K562 (cell line): ENCODE data around the gene ZNF440. TPM values are rescaled to one million over a fixed set of nuclear protein-coding genes. Genes with fewer than 3 reads are reported as not detected.
A peak's percentile ranks its signal among the peaks of the same experiment; 100 is the strongest.

Source experiments
- ATAC-seq: fragments of 200-7000 bp; cut with Tn5 transposase; 3 replicates; pipeline ENCODE4 v1.9.1; 2020; ENCODE audit warnings: moderate library complexity
- BruUV-seq: library from RNA; stranded (reverse); fragments of 400-500 nt; replicated peaks from 2 replicates; lab custom pipeline; 2021; lab: Mats Ljungman, UMichigan
- CTCF ChIA-PET: fragments of 300-600 bp; formaldehyde crosslinking; extraction: SDS; loops from one replicate; lab custom pipeline; 2021; ENCODE audit warnings: low intra/inter-chr PET ratio; lab: Yijun Ruan, JAX
- POLR2A ChIA-PET: fragments of 300-600, 350-650 bp; sonication (Branson Sonifier 250); formaldehyde crosslinking; extraction: SDS; loops from one replicate; lab custom pipeline; 2021; ENCODE audit warnings: antibody characterized with exemption, inconsistent platforms; lab: Yijun Ruan, JAX
- DNase-seq, 4 experiments: peaks; one replicate each; pipeline versions ENCODE4 v3.0.0 to v3.0.0-alpha.2; 2011 to 2018; ENCODE audit warnings: low spot score in 3 of 4, mixed read lengths in 3 of 4; ENCODE audit errors: extremely low read depth in 1 of 4
- FAIRE-seq: peaks from 2 replicates; lab custom pipeline; 2011; peaks lifted over from hg19 to GRCh38; lab: Jason Lieb, UNC
- H2AFZ ChIP-seq: 2 replicates; pipeline ENCODE4 v1.6.0; 2011; ENCODE audit warnings: low read depth, low read length, control low read depth, inconsistent platforms
- H3K27ac ChIP-seq: fragments of 200-600 bp; 3 replicates; pipeline ENCODE4 v1.8.0; 2011; ENCODE audit warnings: low read depth, mild to moderate bottlenecking, control low read depth, inconsistent platforms, low read length, moderate library complexity, mixed read lengths; ENCODE audit errors: extremely low read depth
- H3K27me3 ChIP-seq, 2 experiments: fragments of 300-600 bp in 1 of 2; 2 replicates in 1 of 2; 3 replicates in 1 of 2; pipeline versions ENCODE4 v1.6.0 to v1.8.0; 2011; ENCODE audit warnings: inconsistent platforms in 2 of 2, low read length in 2 of 2, mild to moderate bottlenecking in 1 of 2, mixed read lengths in 1 of 2, moderate library complexity in 1 of 2; ENCODE audit not compliant: control insufficient read depth in 2 of 2, insufficient read depth in 2 of 2
- H3K36me3 ChIP-seq: fragments of 300-600 bp; 3 replicates; pipeline ENCODE4 v1.8.0; 2011; ENCODE audit warnings: mild to moderate bottlenecking, low read length, inconsistent platforms; ENCODE audit not compliant: control insufficient read depth, insufficient read depth
- H3K4me1 ChIP-seq, 2 experiments: fragments of 200-600 bp in 1 of 2; replicated peaks in 1 of 2; 2 replicates in 1 of 2; 3 replicates in 1 of 2; pipeline versions ENCODE4 v1.5.1 to v1.8.0; 2011; ENCODE audit warnings: inconsistent platforms in 2 of 2, low read length in 2 of 2, mild to moderate bottlenecking in 1 of 2, mixed read lengths in 1 of 2, moderate library complexity in 1 of 2; ENCODE audit not compliant: control insufficient read depth in 2 of 2, insufficient read depth in 2 of 2
- H3K4me2 ChIP-seq: 2 replicates; pipeline ENCODE4 v1.6.1; 2011; ENCODE audit warnings: low read length, control low read depth, inconsistent platforms, mixed read lengths; ENCODE audit not compliant: insufficient read depth
- H3K4me3 ChIP-seq: fragments of 200-600 bp; sonication (generic), shearing (Covaris generic); 2 replicates; pipeline ENCODE4 v1.5.1; 2016; ENCODE audit warnings: control low read depth, inconsistent platforms
- H3K79me2 ChIP-seq: fragments of 200-600 bp; 3 replicates; pipeline ENCODE4 v1.8.0; 2011; ENCODE audit warnings: low read length, inconsistent platforms; ENCODE audit not compliant: control insufficient read depth, insufficient read depth
- H3K9ac ChIP-seq, 2 experiments: 2 replicates each; pipeline versions ENCODE4 v1.6.0 to v1.6.1; 2011; ENCODE audit warnings: low read depth in 2 of 2, low read length in 2 of 2, control low read depth in 1 of 2, inconsistent platforms in 1 of 2, mild to moderate bottlenecking in 1 of 2, mixed read lengths in 1 of 2; ENCODE audit not compliant: insufficient read depth in 1 of 2
- H3K9me1 ChIP-seq: one replicate; pipeline ENCODE4 v1.6.0; 2011; ENCODE audit warnings: inconsistent platforms, mild to moderate bottlenecking, low read length, moderate library complexity; ENCODE audit not compliant: control insufficient read depth, insufficient read depth
- H3K9me3 ChIP-seq: replicated peaks from 2 replicates; pipeline ENCODE4 v1.5.1; 2011; ENCODE audit warnings: low read depth, low read length, inconsistent platforms; ENCODE audit not compliant: control insufficient read depth, insufficient read depth
- H4K20me1 ChIP-seq: replicated peaks from 2 replicates; pipeline ENCODE4 v1.6.1; 2011; ENCODE audit warnings: low read length, inconsistent platforms, mixed read lengths; ENCODE audit not compliant: control insufficient read depth, insufficient read depth
- CBX2 ChIP-seq: fragments of 200-600 bp; sonication (generic); IDR thresholded peaks from one replicate; pipeline ENCODE4 v1.6.1; 2012; ENCODE audit warnings: mild to moderate bottlenecking, low read length, inconsistent platforms; ENCODE audit not compliant: insufficient read depth, poor library complexity, severe bottlenecking
- DDX20 ChIP-seq: fragments of 450-650 bp; IDR thresholded peaks from 2 replicates; pipeline ENCODE4 v1.6.1; 2016; ENCODE audit warnings: missing genetic modification characterization, low read depth, mild to moderate bottlenecking, missing compliant biosample characterization, moderate library complexity
- HMGN3 ChIP-seq: IDR thresholded peaks from 2 replicates; pipeline ENCODE4 v1.6.1; 2011; ENCODE audit warnings: borderline replicate concordance, low read depth, mild to moderate bottlenecking, mixed read lengths, low read length; ENCODE audit not compliant: insufficient read length; ENCODE audit errors: extremely low read depth
- HOXB6 ChIP-seq: fragments of 250-450 bp; sonication (Bioruptor Pico); IDR thresholded peaks from 2 replicates; pipeline ENCODE4 v1.5.1; 2022; ENCODE audit warnings: mild to moderate bottlenecking, borderline replicate concordance
- KAT7 ChIP-seq: sonication (generic); formaldehyde crosslinking; IDR thresholded peaks from 2 replicates; pipeline ENCODE4 v1.8.0; 2022; ENCODE audit warnings: missing genetic modification reagents, mild to moderate bottlenecking, borderline replicate concordance
- MAFF ChIP-seq: IDR thresholded peaks from 2 replicates; pipeline ENCODE4 v1.6.1; 2012; ENCODE audit warnings: low read length, improper control_type of control experiment
- NFATC3 ChIP-seq: fragments of 450-650 bp; IDR thresholded peaks from 2 replicates; pipeline ENCODE4 v1.6.1; 2017; ENCODE audit warnings: mild to moderate bottlenecking
- RBBP5 ChIP-seq: fragments of 200-600 bp; sonication (generic); IDR thresholded peaks from 2 replicates; pipeline ENCODE4 v1.6.1; 2012; ENCODE audit warnings: borderline replicate concordance, mild to moderate bottlenecking, low read length, control low read depth, inconsistent platforms; ENCODE audit not compliant: insufficient read depth, poor library complexity, severe bottlenecking
- SMAD1 ChIP-seq: fragments of 150-350 bp; IDR thresholded peaks from 2 replicates; pipeline ENCODE4 v1.6.1; 2014; ENCODE audit warnings: low read length, low read depth; ENCODE audit not compliant: partially characterized antibody
- SOX6 ChIP-seq: fragments of 450-650 bp; IDR thresholded peaks from 2 replicates; pipeline ENCODE4 v1.6.1; 2014; ENCODE audit warnings: mild to moderate bottlenecking
- ZC3H8 ChIP-seq: fragments of 450-650 bp; IDR thresholded peaks from 2 replicates; pipeline ENCODE4 v1.6.1; 2017
- ZNF175 ChIP-seq: fragments of 200-800 bp; sonication (Bioruptor generic); IDR thresholded peaks from 2 replicates; pipeline ENCODE4 v1.6.1; 2016; ENCODE audit warnings: low read depth, mild to moderate bottlenecking, missing genetic modification characterization, missing compliant biosample characterization
- ZNF316 ChIP-seq: fragments of 450-650 bp; IDR thresholded peaks from 2 replicates; pipeline ENCODE4 v1.6.1; 2016
- ZNF512 ChIP-seq: IDR thresholded peaks from 2 replicates; pipeline ENCODE4 v1.6.1; 2016; ENCODE audit warnings: missing genetic modification characterization, missing compliant biosample characterization
- ZNF57 ChIP-seq: fragments of 450-650 bp; formaldehyde crosslinking; IDR thresholded peaks from 2 replicates; pipeline ENCODE4 v1.4.0; 2020; ENCODE audit warnings: mild to moderate bottlenecking, moderate library complexity
- ZNF830 ChIP-seq: fragments of 250-450 bp; sonication (Bioruptor Pico); IDR thresholded peaks from 2 replicates; pipeline ENCODE4 v1.5.0; 2021; ENCODE audit warnings: mild to moderate bottlenecking
- WGBS: fragments of 100-300 bp; shearing (Covaris generic); methylation state at CpG from one replicate; pipeline ENCODE4 v1.1.6; 2016; ENCODE audit warnings: low coverage, mixed read lengths; ENCODE audit not compliant: insufficient coverage; ENCODE audit errors: missing lambda C conversion rate; 5-methylcytosine and 5-hydroxymethylcytosine counted together
- in situ Hi-C: fragments of 300-500 bp; cut with MboI; formaldehyde crosslinking; loops from 4 replicates; pipeline ENCODE4 v1.15.0; 2018; ENCODE audit warnings: inconsistent platforms, mixed read lengths
- intact Hi-C: fragments of 100-400 bp; cut with micrococcal nuclease; formaldehyde crosslinking; loops from 2 replicates; pipeline ENCODE4 v1.14.2; 2022
- polyA plus RNA-seq, 8 experiments: library from polyadenylated mRNA; depleted of rRNA in 4 of 8; stranded (reverse) in 5 of 8; unstranded in 3 of 8; fragments of >200 nt; fragmentation: Nextera tagmentation in 2 of 8; fragmentation: Illumina TruSeq in 1 of 8; extraction: Ambion mirVana in 2 of 8; extraction: Trizol in 1 of 8; gene quantifications; 2 replicates each; pipeline versions ENCODE4 v1.2.1 to v1.2.3, GENCODE V29; 2011 to 2014; ENCODE audit warnings: inconsistent platforms in 1 of 8, missing spikeins in 1 of 8
- total RNA-seq, 7 experiments: library from RNA; depleted of rRNA in 6 of 7; stranded (reverse); fragments of >200 nt in 6 of 7; fragmentation: Illumina TruSeq in 2 of 7; extraction: Trizol in 2 of 7; gene quantifications; 2 replicates each; pipeline versions ENCODE4 v1.2.1 to v1.2.3, GENCODE V29; 2011 to 2021; ENCODE audit warnings: low replicate concordance in 1 of 7
- TF ChIP-seq, protein P1 (sequence below): fragments of 250-450 bp; sonication (Bioruptor Pico); IDR thresholded peaks from 2 replicates; pipeline ENCODE4 v1.4.0; 2020; ENCODE audit warnings: borderline replicate concordance

The ZNF440 gene
- total and polyA plus RNA-seq, 9 of the 15 experiments (the other 6 are each of a cell fraction or from before 2014, with no cell fraction given) = 5.9 to 32.6 (median 13.4) TPM

DNA sequence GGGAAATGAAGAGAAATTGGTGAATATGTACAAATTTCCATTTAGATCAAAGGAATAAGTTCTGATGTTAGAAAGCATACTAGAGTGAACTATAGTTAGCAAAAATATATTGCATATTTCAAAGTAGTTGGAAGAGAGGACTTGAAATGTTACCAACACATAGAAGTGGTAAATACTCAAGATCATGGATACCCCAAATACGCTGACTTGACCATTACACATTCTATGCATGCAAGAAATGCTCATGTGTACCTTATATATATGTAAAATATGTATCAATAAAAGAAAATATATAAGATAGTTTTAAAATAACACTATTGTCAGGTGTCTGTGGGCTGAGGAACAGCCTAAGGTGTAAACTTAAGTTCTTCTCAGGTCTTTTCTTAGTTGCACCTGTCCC lies 30.3 kb upstream of the ZNF440 start:
- in situ Hi-C loops = no loop called here
- intact Hi-C loops = no loop called here
- peaks cover 39% of the 10 kb centered on the region for H3K9me3 ChIP-seq

More for the DNA sequence above, 30.3 kb upstream of the ZNF440 start:
- H3K9me1 ChIP-seq = no peaks in the 10 kb centered on the region
- no peak overlapping the region for H3K9ac ChIP-seq
- no peaks in the 10 kb centered on the region for H3K79me2 ChIP-seq
- BruUV-seq = no TSS peak
- no peak overlapping the region for H3K27ac ChIP-seq
- DNase-seq (no peak), FAIRE-seq (no peak), ATAC-seq (no peak)
- no peaks in the 10 kb centered on the region for H3K27me3 ChIP-seq
- H3K36me3 ChIP-seq = peaks cover 36% of the 10 kb centered on the region
- 95% methylated on average over 1 of the region's 1 CpG for WGBS
- no peaks in the 10 kb centered on the region for H4K20me1 ChIP-seq
- TF ChIP-seq DDX20 = no peak
- no peak for TF ChIP-seq ZNF175 (CRISPR knock-in tag)
- TF ChIP-seq ZNF57 = no peak
- no peak for TF ChIP-seq SMAD1
- no peak for TF ChIP-seq RBBP5
- no peak for TF ChIP-seq HMGN3
- no peak for TF ChIP-seq ZNF512
- peak; percentile 29; the same call in 1 of the 2 replicates for TF ChIP-seq MAFF
- TF ChIP-seq, protein P1, sequence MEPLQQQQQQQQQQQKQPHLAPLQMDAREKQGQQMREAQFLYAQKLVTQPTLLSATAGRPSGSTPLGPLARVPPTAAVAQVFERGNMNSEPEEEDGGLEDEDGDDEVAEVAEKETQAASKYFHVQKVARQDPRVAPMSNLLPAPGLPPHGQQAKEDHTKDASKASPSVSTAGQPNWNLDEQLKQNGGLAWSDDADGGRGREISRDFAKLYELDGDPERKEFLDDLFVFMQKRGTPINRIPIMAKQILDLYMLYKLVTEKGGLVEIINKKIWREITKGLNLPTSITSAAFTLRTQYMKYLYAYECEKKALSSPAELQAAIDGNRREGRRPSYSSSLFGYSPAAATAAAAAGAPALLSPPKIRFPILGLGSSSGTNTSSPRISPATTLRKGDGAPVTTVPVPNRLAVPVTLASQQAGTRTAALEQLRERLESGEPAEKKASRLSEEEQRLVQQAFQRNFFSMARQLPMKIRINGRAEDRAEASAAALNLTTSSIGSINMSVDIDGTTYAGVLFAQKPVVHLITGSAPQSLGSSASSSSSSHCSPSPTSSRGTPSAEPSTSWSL (CRISPR knock-in tag) = no peak
- TF ChIP-seq ZNF830 (CRISPR knock-in tag) = no peak
- TF ChIP-seq ZNF316 = peak; percentile 65
- TF ChIP-seq ZC3H8 = no peak
- TF ChIP-seq CBX2 = no peak
- TF ChIP-seq KAT7 (CRISPR knock-in tag) = no peak
- no peak for TF ChIP-seq HOXB6
- TF ChIP-seq SOX6 = no peak
- no peak for TF ChIP-seq NFATC3
- H3K4me1 ChIP-seq = no peaks in the 10 kb centered on the region
- ChIA-PET CTCF (no interaction called here), POLR2A (no interaction called here)
- no peak overlapping the region for H3K4me2 ChIP-seq
- H2AFZ ChIP-seq = no peak overlapping the region
- no peak overlapping the region for H3K4me3 ChIP-seq
